Keratinocyte (primary cell): ENCODE data around the gene PTEN. TPM values are rescaled to one million over a fixed set of nuclear protein-coding genes. Genes with fewer than 3 reads are reported as not detected.

Experiments used
- DNase-seq: peaks from one replicate; pipeline ENCODE4 v3.0.0-alpha.2; 2011; ENCODE audit warnings: low read depth, missing footprints, low spot score
- FAIRE-seq: peaks from 2 replicates; lab custom pipeline; 2011; peaks lifted over from hg19 to GRCh38; lab: Jason Lieb, UNC
- H2AFZ ChIP-seq: 2 replicates; pipeline ENCODE4 v1.6.0; 2012; ENCODE audit warnings: low read length, control low read depth, inconsistent platforms; ENCODE audit not compliant: control insufficient read depth
- H3K27ac ChIP-seq: 2 replicates; pipeline ENCODE4 v1.5.1; 2011; ENCODE audit warnings: low read length; ENCODE audit not compliant: control insufficient read depth, insufficient read depth
- H3K27me3 ChIP-seq: 3 replicates; pipeline ENCODE4 v1.6.0; 2011; ENCODE audit warnings: low read length; ENCODE audit not compliant: control insufficient read depth, insufficient read depth; ENCODE audit errors: extremely low read depth
- H3K36me3 ChIP-seq, 2 experiments: 2 replicates in 1 of 2; 3 replicates in 1 of 2; pipeline ENCODE4 v1.5.1; 2011; ENCODE audit warnings: low read length in 2 of 2, mild to moderate bottlenecking in 1 of 2; ENCODE audit not compliant: control insufficient read depth in 2 of 2, insufficient read depth in 2 of 2; ENCODE audit errors: extremely low read depth in 1 of 2
- H3K4me1 ChIP-seq: 3 replicates; pipeline ENCODE4 v1.5.1; 2011; ENCODE audit warnings: low read length; ENCODE audit not compliant: control insufficient read depth, insufficient read depth; ENCODE audit errors: extremely low read depth
- H3K4me2 ChIP-seq: 3 replicates; pipeline ENCODE4 v1.6.0; 2011; ENCODE audit warnings: low read depth, low read length; ENCODE audit not compliant: control insufficient read depth, insufficient read depth; ENCODE audit errors: extremely low read depth
- H3K4me3 ChIP-seq, 3 experiments: fragments of 200-600 bp in 1 of 3; sonication (generic) in 1 of 3; 2 replicates in 2 of 3; 3 replicates in 1 of 3; pipeline ENCODE4 v1.5.1; 2011 to 2016; ENCODE audit warnings: low read length in 3 of 3, mild to moderate bottlenecking in 3 of 3, control low read depth in 2 of 3, inconsistent platforms in 1 of 3, low read depth in 1 of 3, mixed read lengths in 1 of 3, mixed run types in 1 of 3, moderate library complexity in 1 of 3; ENCODE audit not compliant: control insufficient read depth in 2 of 3, insufficient read depth in 2 of 3; ENCODE audit errors: extremely low read depth in 1 of 3
- H3K79me2 ChIP-seq: 2 replicates; pipeline ENCODE4 v1.6.0; 2012; ENCODE audit warnings: low read length; ENCODE audit not compliant: control insufficient read depth, insufficient read depth
- H3K9ac ChIP-seq: 3 replicates; pipeline ENCODE4 v1.6.0; 2011; ENCODE audit warnings: low read length; ENCODE audit not compliant: control insufficient read depth, insufficient read depth; ENCODE audit errors: extremely low read depth
- H3K9me1 ChIP-seq: 3 replicates; pipeline ENCODE4 v1.6.0; 2011; ENCODE audit warnings: low read length; ENCODE audit not compliant: control insufficient read depth, insufficient read depth; ENCODE audit errors: extremely low read depth
- H3K9me3 ChIP-seq: 2 replicates; pipeline ENCODE4 v1.5.1; 2012; ENCODE audit warnings: low read depth, low read length; ENCODE audit not compliant: control insufficient read depth
- H4K20me1 ChIP-seq: 3 replicates; pipeline ENCODE4 v1.6.0; 2011; ENCODE audit warnings: low read length; ENCODE audit not compliant: control insufficient read depth, insufficient read depth; ENCODE audit errors: extremely low read depth
- EZH2 ChIP-seq: IDR thresholded peaks from one replicate; pipeline ENCODE4 v1.6.1; 2012; ENCODE audit warnings: inconsistent platforms, mild to moderate bottlenecking, low read length, moderate library complexity
- dilution Hi-C: fragments of 300-500 bp; cut with MboI; formaldehyde crosslinking; loops from one replicate; pipeline ENCODE4 v1.7.0; 2020; ENCODE audit warnings: low sequenced_read_pairs; ENCODE audit not compliant: extremely low pct_ligation_motif_present
- polyA plus RNA-seq, 5 experiments: library from polyadenylated mRNA; depleted of rRNA in 3 of 5; stranded (reverse) in 3 of 5; stranded (forward) in 1 of 5; unstranded in 1 of 5; fragments of >200 nt; gene quantifications; 1 replicate in 1 of 5; 2 replicates in 3 of 5; 3 replicates in 1 of 5; pipeline versions ENCODE4 v1.2.1 to v1.2.3, GENCODE V29; 2011 to 2012; ENCODE audit warnings: missing spikeins in 2 of 5, low read depth in 1 of 5, low replicate concordance in 1 of 5
- TF ChIP-seq, protein P1 (sequence below), 3 experiments: IDR thresholded peaks in 1 of 3; conservative IDR thresholded peaks in 1 of 3; optimal IDR thresholded peaks in 1 of 3; 2 replicates in 2 of 3; 3 replicates in 1 of 3; pipeline versions ENCODE3 to v1.5.1; 2011; ENCODE audit warnings: low read length in 3 of 3, mild to moderate bottlenecking in 3 of 3, moderate library complexity in 2 of 3, control low read depth in 1 of 3, inconsistent platforms in 1 of 3; ENCODE audit not compliant: insufficient read depth in 2 of 3; ENCODE audit errors: extremely low read depth in 1 of 3

Gene PTEN
- polyA plus RNA-seq, 1 donor (not counting 4 experiments of a cell fraction or from before 2014, with no cell fraction given), result 39.4 TPM

DNA sequence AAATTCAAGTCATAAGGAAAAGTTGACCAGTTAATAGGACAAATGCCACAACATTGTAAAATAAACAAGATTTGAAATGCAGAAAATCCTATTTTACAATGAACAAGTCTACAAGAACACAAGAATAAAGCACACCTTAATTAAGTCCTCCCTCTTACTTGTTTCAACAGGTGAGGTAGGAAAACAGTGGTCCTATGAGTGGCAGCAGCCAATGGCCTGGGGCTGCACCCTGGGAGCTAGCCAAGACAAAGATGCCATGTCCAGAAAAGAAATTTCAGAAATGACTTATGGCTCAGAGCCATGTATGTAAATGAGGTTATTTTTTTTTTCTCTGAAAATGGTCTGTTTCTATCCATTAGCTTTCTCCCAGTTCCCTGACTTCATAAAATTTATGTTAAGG lies 14.4 kb upstream of the PTEN start:
- H3K27ac ChIP-seq, result no peak overlapping the region

DNA sequence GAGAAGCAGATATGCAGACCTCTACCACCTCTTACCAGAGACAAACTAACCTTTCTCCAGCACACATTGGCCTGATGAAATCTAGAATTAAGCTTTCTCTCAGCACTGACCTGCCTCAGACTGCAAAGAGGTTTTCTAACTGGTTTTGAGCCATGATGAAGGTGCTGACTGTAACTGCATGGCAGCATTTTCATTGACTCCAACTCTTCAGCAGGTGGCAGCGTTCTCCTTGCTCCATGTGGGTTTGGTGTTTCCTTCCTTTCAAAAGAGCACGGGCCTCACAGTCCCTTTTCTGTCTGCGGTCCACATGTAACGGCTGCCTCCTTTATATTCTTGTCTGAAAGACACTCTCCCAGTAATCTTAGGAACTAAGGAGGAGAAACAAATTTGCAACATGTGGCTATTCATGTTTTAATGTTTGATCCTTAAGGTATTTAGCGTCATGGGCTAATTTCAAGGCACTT lies 12.7 kb upstream of the PTEN start:
- Histone ChIP-seq H3K9me3 (no peaks in the 10 kb centered on the region), H2AFZ (peak overlapping the region; percentile 27), H3K4me3 (no peak overlapping the region), H4K20me1 (no peaks in the 10 kb centered on the region), H3K27me3 (no peaks in the 10 kb centered on the region), H3K4me2 (no peak overlapping the region), H3K4me1 (peaks cover 14% of the 10 kb centered on the region), H3K27ac (no peak overlapping the region), H3K36me3 (no peaks in the 10 kb centered on the region), H3K9me1 (no peaks in the 10 kb centered on the region), H3K9ac (no peak overlapping the region), H3K79me2 (no peaks in the 10 kb centered on the region)
- DNase-seq (no peak), FAIRE-seq (peak; percentile 86)
- dilution Hi-C loops, result no loop called here
- TF ChIP-seq, protein P1, sequence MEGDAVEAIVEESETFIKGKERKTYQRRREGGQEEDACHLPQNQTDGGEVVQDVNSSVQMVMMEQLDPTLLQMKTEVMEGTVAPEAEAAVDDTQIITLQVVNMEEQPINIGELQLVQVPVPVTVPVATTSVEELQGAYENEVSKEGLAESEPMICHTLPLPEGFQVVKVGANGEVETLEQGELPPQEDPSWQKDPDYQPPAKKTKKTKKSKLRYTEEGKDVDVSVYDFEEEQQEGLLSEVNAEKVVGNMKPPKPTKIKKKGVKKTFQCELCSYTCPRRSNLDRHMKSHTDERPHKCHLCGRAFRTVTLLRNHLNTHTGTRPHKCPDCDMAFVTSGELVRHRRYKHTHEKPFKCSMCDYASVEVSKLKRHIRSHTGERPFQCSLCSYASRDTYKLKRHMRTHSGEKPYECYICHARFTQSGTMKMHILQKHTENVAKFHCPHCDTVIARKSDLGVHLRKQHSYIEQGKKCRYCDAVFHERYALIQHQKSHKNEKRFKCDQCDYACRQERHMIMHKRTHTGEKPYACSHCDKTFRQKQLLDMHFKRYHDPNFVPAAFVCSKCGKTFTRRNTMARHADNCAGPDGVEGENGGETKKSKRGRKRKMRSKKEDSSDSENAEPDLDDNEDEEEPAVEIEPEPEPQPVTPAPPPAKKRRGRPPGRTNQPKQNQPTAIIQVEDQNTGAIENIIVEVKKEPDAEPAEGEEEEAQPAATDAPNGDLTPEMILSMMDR (optimal IDR thresholded peaks at IDR 0.05 in 1 of 3, IDR thresholded peaks at IDR 0.05 in 1 of 3, conservative IDR thresholded peaks at IDR 0.05 in 1 of 3; ENCODE audit: extremely low read depth in 1 of 3, insufficient read depth in 2 of 3, low read length in 3 of 3), result peak; percentile 73 to 93 (median 75)
- TF ChIP-seq EZH2, result no peak

More for the DNA sequence above, 14.4 kb upstream of the PTEN start:
- no peak for TF ChIP-seq EZH2
- TF ChIP-seq, protein P1 (optimal IDR thresholded peaks at IDR 0.05 in 1 of 3, IDR thresholded peaks at IDR 0.05 in 1 of 3, conservative IDR thresholded peaks at IDR 0.05 in 1 of 3; ENCODE audit: extremely low read depth in 1 of 3, insufficient read depth in 2 of 3, low read length in 3 of 3), result no peak
- Histone ChIP-seq H3K36me3 (no peaks in the 10 kb centered on the region), H3K27me3 (no peaks in the 10 kb centered on the region), H2AFZ (no peak overlapping the region), H3K4me2 (no peak overlapping the region), H3K79me2 (no peaks in the 10 kb centered on the region), H3K4me1 (peaks cover 28% of the 10 kb centered on the region), H3K4me3 (no peak overlapping the region), H4K20me1 (no peaks in the 10 kb centered on the region), H3K9me1 (no peaks in the 10 kb centered on the region), H3K9me3 (no peaks in the 10 kb centered on the region), H3K9ac (no peak overlapping the region)
- DNase-seq (no peak), FAIRE-seq (no peak)
- dilution Hi-C loops, result no loop called here
